ENCODE measurements around the gene ZNF264. TPM values are rescaled to one million over a fixed set of nuclear protein-coding genes. Genes with fewer than 3 reads are reported as not detected.

Gene ZNF264
- total and polyA plus RNA-seq, 4 donors, result 2.5 to 22.6 (median 8.0) TPM

- Histone ChIP-seq H3K9me3 (ENCODE audit: control insufficient read depth in 4 of 4, low read length in 3 of 4) (peaks cover 0 to 15% (median 8%) of the 10 kb centered on the region in 4 donors), H3K27ac (ENCODE audit: low read depth in 1 of 2, low read length in 2 of 2) (no peak overlapping the region), H3K9ac (ENCODE audit: low read depth in 1 of 2, low read length in 2 of 2) (no peak overlapping the region), H3K27me3 (ENCODE audit: control insufficient read depth in 4 of 4, insufficient read depth in 4 of 4, low read length in 3 of 4) (no peaks in the 10 kb centered on the region), H3K4me3 (ENCODE audit: low read depth in 1 of 3, low read length in 3 of 3) (no peak overlapping the region), H3K4me1 (ENCODE audit: control insufficient read depth in 4 of 4, insufficient read depth in 4 of 4, low read length in 3 of 4) (no peaks in the 10 kb centered on the region), H3K36me3 (ENCODE audit: control insufficient read depth in 4 of 4, insufficient read depth in 3 of 4, low read depth in 1 of 4, low read length in 3 of 4) (peaks cover 14 to 87% (median 69%) of the 10 kb centered on the region in 4 donors)
- TF ChIP-seq ATF3 (IDR thresholded peaks at IDR 0.05) (no peak), TAF1 (conservative IDR thresholded peaks at IDR 0.05) (no peak), SP1 (IDR thresholded peaks at IDR 0.05) (no peak), FOXA1 (IDR thresholded peaks at IDR 0.05) (no peak), JUND (IDR thresholded peaks at IDR 0.05) (no peak), HNF4G (IDR thresholded peaks at IDR 0.05) (no peak), GABPA (IDR thresholded peaks at IDR 0.05 in 1 of 2, conservative IDR thresholded peaks at IDR 0.05 in 1 of 2) (no peak), YY1 (IDR thresholded peaks at IDR 0.05) (no peak), FOXA2 (IDR thresholded peaks at IDR 0.05) (no peak), EGR1 (IDR thresholded peaks at IDR 0.05; ENCODE audit: low read depth in 2 of 2) (no peak), HNF4A (conservative IDR thresholded peaks at IDR 0.05) (no peak), NR2F2 (IDR thresholded peaks at IDR 0.05) (no peak), RXRA (IDR thresholded peaks at IDR 0.05) (no peak), ZBTB33 (IDR thresholded peaks at IDR 0.05) (no peak)
- TF ChIP-seq, protein P1, sequence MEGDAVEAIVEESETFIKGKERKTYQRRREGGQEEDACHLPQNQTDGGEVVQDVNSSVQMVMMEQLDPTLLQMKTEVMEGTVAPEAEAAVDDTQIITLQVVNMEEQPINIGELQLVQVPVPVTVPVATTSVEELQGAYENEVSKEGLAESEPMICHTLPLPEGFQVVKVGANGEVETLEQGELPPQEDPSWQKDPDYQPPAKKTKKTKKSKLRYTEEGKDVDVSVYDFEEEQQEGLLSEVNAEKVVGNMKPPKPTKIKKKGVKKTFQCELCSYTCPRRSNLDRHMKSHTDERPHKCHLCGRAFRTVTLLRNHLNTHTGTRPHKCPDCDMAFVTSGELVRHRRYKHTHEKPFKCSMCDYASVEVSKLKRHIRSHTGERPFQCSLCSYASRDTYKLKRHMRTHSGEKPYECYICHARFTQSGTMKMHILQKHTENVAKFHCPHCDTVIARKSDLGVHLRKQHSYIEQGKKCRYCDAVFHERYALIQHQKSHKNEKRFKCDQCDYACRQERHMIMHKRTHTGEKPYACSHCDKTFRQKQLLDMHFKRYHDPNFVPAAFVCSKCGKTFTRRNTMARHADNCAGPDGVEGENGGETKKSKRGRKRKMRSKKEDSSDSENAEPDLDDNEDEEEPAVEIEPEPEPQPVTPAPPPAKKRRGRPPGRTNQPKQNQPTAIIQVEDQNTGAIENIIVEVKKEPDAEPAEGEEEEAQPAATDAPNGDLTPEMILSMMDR (IDR thresholded peaks at IDR 0.05; ENCODE audit: low read depth, low read length, missing input control), result no peak
- 90% methylated on average over 6 of the region's 6 CpGs for WGBS
- DNase-seq (ENCODE audit: low spot score), result no peak
Measured at GRCh38 chr19:57248646-57249045, 57.3 kb downstream of the ZNF264 start.

- Histone ChIP-seq H3K27ac (ENCODE audit: low read depth in 1 of 2, low read length in 2 of 2) (no peak overlapping the region), H3K27me3 (ENCODE audit: control insufficient read depth in 4 of 4, insufficient read depth in 4 of 4, low read length in 3 of 4) (no peaks in the 10 kb centered on the region), H3K9me3 (ENCODE audit: control insufficient read depth in 4 of 4, low read length in 3 of 4) (peaks cover 0 to 21% (median 12%) of the 10 kb centered on the region in 4 donors), H3K36me3 (ENCODE audit: control insufficient read depth in 4 of 4, insufficient read depth in 3 of 4, low read depth in 1 of 4, low read length in 3 of 4) (peaks cover 14 to 90% (median 74%) of the 10 kb centered on the region in 4 donors), H3K9ac (ENCODE audit: low read depth in 1 of 2, low read length in 2 of 2) (no peak overlapping the region), H3K4me3 (ENCODE audit: low read depth in 1 of 3, low read length in 3 of 3) (peak overlapping the region in 1 of 3 donors; percentile 28), H3K4me1 (ENCODE audit: control insufficient read depth in 4 of 4, insufficient read depth in 4 of 4, low read length in 3 of 4) (no peaks in the 10 kb centered on the region)
- DNase-seq (ENCODE audit: low spot score), result no peak
- TF ChIP-seq NR2F2 (IDR thresholded peaks at IDR 0.05) (no peak), GABPA (IDR thresholded peaks at IDR 0.05 in 1 of 2, conservative IDR thresholded peaks at IDR 0.05 in 1 of 2) (no peak), YY1 (IDR thresholded peaks at IDR 0.05) (no peak), HNF4A (conservative IDR thresholded peaks at IDR 0.05) (no peak), TAF1 (conservative IDR thresholded peaks at IDR 0.05) (no peak), ATF3 (IDR thresholded peaks at IDR 0.05) (no peak), REST (IDR thresholded peaks at IDR 0.05) (no peak), ZBTB33 (IDR thresholded peaks at IDR 0.05) (no peak), EGR1 (IDR thresholded peaks at IDR 0.05; ENCODE audit: low read depth in 2 of 2) (no peak), JUND (IDR thresholded peaks at IDR 0.05) (no peak), RXRA (IDR thresholded peaks at IDR 0.05) (no peak), SP1 (IDR thresholded peaks at IDR 0.05) (no peak)
- TF ChIP-seq, protein P1 (IDR thresholded peaks at IDR 0.05; ENCODE audit: low read depth, low read length, missing input control), result no peak
- WGBS, result 93% methylated on average over 1 of the region's 1 CpG
Measured at GRCh38 chr19:57249329-57249728, 58.0 kb downstream of the ZNF264 start.
